ENCODE results near the gene PRPF6. TPM values are rescaled to one million over a fixed set of nuclear protein-coding genes. Genes with fewer than 3 reads are reported as not detected.

The PRPF6 gene
- 55.0 TPM for polyA plus RNA-seq (2013, experiment 1 of 2; ENCODE audit: insufficient read length)
- 53.8 TPM for polyA plus RNA-seq (2013, experiment 2 of 2; ENCODE audit: insufficient read length)

- DNase-seq: peak; percentile 96
Observed at GRCh38 chr20:63980806-63981728, at the start of gene PRPF6. Gene PRPF6 (plus strand): TSS chr20:63981132. CDS start chr20:63981246, 114 bp downstream.

DNA sequence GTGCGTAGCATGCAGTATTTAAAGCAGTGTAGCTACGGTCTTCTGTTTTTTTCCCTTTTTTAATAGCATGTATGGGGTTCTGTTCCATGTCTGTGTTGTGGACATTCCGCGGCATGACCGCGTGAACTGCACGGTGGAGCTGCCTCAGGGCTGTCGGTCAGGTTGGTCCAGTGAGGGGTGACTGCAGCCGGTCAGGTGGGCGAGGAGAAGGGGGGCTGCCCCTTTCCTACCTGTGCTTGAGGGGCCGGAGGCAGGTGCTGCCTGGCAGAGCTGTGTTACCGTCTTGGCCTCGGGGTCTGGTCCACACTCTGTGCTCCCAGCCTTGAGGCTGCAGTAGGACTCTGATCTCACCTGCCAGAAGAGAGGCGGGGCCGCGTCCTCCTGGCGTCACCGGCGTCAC lies 49.2 kb upstream of the PRPF6 start:
- no peak for DNase-seq

GRCh38 chr20:63932606-63933160 lies 48.2 kb upstream of the PRPF6 start:
- DNase-seq: peak; percentile 15

DNA sequence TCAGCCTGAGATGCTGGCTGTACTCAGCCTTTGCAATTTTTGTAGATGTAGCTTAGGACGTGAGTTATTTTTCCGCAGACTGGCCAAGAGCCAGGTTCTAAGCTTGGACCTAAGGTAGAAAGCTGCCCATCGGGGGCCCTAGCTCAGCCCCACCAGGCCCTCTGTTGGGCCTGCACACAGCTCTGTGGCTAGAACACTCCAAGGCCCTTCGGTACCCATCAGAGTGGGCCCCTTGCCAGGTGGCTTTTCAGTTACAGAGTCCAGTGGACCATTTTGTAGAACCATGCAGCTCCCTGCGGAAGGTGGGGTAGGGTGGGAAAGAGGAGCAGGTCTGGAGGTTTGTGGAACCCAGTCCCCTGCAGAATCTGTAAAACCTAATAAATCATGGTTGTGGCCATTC lies 47.3 kb upstream of the PRPF6 start:
- no peak for DNase-seq

GRCh38 chr20:63934271-63935068 lies 46.5 kb upstream of the PRPF6 start:
- DNase-seq: no peak

DNA sequence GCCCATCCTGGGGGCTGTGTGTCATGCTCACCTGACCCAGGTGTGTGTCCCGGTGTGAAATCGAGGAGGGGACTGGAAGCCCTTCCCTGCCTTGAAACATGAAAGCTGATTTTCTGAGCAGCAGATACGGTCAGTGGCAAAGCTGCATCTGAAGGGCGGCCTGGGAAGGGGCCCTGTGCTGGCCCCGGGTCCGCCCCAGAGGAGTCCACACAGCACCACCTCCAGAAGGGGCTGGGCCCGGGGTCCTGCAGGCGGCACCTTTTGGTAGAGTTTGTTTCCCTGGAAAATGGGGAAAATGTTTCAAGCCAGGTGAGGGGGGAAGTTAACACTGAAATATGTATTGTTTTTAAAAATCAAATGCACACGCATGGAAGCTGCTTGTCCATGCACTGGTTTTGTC lies 45.5 kb upstream of the PRPF6 start:
- DNase-seq: no peak

GRCh38 chr20:63937596-63937995 lies 43.3 kb upstream of the PRPF6 start:
- DNase-seq: no peak

DNA sequence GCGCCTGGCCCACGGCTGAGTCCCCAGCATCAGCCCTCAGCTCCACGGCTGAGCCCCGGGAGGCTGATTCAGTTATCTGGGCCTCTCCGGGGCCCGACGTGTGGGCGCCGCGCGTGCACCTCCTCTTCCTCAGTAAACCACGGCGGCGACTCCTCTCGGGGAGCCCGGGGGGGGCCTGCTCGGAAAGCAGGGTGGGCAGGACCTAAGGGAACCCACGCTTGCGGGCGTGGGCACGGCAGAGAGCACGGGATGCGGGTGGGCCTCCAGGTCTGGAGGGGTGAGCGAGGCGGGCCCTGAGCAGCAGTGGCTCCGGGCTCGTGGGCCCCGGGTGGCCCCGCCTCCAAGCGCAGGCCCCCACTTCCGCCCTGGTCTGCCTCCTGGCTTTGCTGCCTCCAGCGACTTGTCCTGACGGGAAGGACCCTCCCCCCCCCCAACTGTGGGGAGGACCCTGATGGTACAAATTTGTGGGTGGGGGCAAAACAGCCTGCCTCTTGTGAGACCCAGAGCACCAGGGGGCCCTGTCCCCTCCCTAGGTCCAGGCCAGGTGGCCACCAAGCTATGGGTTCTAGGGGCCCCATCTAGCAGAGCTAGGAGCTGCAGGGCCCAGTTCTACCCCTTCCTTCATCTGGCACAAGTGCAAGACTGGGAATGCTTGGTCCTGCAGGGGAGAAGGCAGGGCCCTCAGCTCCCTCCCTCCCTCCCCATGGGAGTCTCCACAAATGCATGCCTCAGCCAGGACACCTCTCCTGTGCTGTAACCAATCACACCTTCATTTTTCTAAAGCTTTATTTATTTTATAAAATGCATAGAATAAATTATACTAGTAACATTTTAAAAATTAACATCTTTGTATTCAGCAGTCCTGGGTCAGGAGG lies 41.6 kb upstream of the PRPF6 start:
- DNase-seq: no peak

- DNase-seq: no peak
Observed at GRCh38 chr20:63940071-63940471, 40.9 kb upstream of the PRPF6 start.

- no peak for DNase-seq
Observed at GRCh38 chr20:63940472-63941266, 40.3 kb upstream of the PRPF6 start.

GRCh38 chr20:63941282-63942081 lies 39.5 kb upstream of the PRPF6 start:
- DNase-seq: peak; percentile 22

DNA sequence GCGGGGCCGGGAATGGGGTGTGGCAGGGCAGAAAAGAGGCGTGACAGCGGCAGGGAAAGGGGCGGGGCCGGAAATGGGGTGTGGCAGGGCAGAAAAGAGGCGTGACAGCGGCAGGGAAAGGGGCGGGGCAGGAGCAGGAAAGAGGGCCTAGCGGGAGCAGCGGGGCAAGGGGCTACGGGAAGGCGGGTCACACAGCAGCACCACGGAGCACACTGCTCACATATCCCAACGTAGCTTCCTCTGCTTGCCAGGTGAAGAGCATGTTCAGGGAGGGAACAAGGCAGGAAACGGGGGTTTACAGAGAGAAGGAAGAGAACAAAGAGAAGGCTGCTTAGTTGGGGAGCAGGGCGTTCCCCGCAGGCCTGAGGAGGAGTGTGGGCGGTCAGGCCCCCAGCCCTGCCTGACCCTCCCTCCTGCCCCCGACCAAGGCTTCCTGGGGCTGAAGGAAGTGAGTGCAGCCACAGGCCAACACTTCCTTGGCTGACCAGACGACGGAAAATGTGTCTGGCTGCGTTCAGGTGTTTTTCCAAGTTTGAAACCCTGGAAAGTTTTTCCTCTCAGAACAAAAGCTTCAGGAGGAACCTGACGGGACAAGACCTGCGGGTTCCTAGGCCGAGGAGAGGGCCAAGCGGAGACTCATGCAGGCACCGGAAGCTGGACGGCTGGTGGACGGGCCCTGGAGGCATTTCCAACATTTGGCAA lies 38.5 kb upstream of the PRPF6 start:
- peak; percentile 33 for DNase-seq

GRCh38 chr20:63942969-63943807 lies 37.7 kb upstream of the PRPF6 start:
- no peak for DNase-seq

GRCh38 chr20:63943808-63944077 lies 37.2 kb upstream of the PRPF6 start:
- DNase-seq: no peak

- no peak for DNase-seq
Observed at GRCh38 chr20:63944078-63944941, 36.6 kb upstream of the PRPF6 start.

DNA sequence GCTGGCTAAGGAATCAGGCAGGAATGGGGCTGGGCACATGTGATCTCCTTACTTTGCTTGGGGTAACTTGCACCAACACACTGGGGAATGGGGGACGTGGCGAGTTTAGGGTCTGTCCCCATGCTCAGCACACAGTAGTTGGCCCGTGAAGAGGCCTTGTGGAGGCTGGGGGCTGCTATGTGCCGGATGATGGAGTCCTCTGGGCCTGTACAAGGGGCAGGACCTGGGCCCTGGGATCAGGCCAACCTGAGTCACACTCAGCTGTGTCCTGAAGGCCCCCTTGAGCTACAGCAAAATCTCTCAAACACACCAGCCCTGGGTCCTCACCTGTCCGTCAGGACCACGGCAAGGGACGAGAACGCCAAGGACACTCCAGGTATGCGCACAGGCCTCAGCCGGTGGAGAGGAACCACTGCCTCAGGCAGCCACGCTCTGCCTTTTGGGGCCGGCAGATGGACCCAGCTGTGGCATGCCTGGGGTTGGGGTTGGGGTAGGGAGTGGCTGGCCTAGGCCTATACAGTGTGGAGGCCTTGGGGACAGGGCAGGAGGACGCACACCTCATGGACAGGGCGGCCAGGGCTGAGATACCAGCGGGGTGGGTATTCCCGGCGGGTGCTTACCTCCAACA lies 35.8 kb upstream of the PRPF6 start:
- DNase-seq: no peak
